Measurements from ENCODE around the gene ATN1. TPM values are rescaled to one million over a fixed set of nuclear protein-coding genes. Genes with fewer than 3 reads are reported as not detected.

ATN1 gene
- total RNA-seq, 1 experiment from 2014 or later, result 82.3 TPM

DNA sequence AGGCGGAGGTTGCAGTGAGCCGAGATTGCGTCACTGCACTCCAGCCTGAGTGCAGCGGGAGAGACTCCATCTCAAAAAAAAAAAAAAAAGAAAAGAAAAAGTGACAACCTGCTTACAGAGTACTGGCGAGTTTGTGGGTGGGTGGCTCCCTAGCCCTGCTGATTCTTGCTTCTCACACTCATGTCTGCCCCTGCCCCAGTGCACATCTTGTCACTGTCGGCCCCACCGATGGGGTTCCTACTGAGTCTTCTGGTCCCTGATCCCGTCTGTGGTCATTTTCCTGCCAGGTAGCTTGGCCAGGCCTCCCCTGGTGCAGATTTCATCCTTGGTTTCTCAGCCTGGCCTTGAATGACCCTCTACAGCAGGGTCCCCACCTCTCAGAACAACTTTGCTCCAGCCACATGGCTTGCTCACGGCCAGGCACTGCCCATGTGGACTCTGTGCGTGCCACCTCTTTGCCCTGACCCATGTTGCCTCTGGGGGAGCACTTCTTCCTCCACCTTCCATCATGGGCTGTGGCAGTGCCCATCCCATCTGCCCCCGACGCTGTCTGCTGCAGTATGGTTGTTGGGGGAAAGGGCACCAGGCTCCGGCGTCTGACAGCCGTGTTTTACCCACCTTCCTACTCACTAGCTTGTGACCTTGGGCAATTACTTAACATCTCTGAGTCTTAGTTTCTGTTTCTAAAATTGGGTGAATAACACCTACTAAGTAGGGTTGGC, 21.3 kb downstream of the ATN1 start:
- in situ Hi-C loops (cut with HindIII; ENCODE audit: low pct_unique_long_range_greater_than_20kb, low sequenced_read_pairs) (no loop called here), intact Hi-C loops (cut with micrococcal nuclease; ENCODE audit: unreplicated experiment) (loop anchor here (10.0 kb wide), 1 partner anchor 166 kb away; no protein-coding TSS in a partner anchor)
- Histone ChIP-seq H3K9me3 (ENCODE audit: control insufficient read depth, insufficient read depth, low read depth, low read length) (no peaks in the 10 kb centered on the region), H3K36me3 (ENCODE audit: control insufficient read depth, insufficient read depth, low read length) (no peaks in the 10 kb centered on the region; the same call in 1 of the 2 replicates), H3K27ac (ENCODE audit: low read length) (no peak overlapping the region), H3K27me3 (ENCODE audit: control insufficient read depth, insufficient read depth, low read length) (no peaks in the 10 kb centered on the region), H3K4me1 (ENCODE audit: control insufficient read depth, insufficient read depth, low read length) (peaks cover 12% of the 10 kb centered on the region), H3K4me3 (ENCODE audit: low read depth in 2 of 2, low read length in 2 of 2) (no peak overlapping the region)
- POLR2A ChIA-PET, result interaction anchor here (0.7 kb wide), 1 partner anchor 19 kb away, joined by 4 read pairs; no protein-coding TSS in a partner anchor
- no peak for TF ChIP-seq SIN3A (IDR thresholded peaks at IDR 0.05; ENCODE audit: borderline replicate concordance, insufficient read depth, low read depth, low read length)
- no peak for TF ChIP-seq POLR2AphosphoS5 (IDR thresholded peaks at IDR 0.05; ENCODE audit: low read depth, low read length)
- TF ChIP-seq REST (IDR thresholded peaks at IDR 0.05; ENCODE audit: insufficient read depth in 1 of 2, low read depth in 2 of 2, low read length in 1 of 2), result no peak
- no peak for TF ChIP-seq TCF7L2 (IDR thresholded peaks at IDR 0.05; ENCODE audit: low read depth, low read length)
- TF ChIP-seq, protein P1, sequence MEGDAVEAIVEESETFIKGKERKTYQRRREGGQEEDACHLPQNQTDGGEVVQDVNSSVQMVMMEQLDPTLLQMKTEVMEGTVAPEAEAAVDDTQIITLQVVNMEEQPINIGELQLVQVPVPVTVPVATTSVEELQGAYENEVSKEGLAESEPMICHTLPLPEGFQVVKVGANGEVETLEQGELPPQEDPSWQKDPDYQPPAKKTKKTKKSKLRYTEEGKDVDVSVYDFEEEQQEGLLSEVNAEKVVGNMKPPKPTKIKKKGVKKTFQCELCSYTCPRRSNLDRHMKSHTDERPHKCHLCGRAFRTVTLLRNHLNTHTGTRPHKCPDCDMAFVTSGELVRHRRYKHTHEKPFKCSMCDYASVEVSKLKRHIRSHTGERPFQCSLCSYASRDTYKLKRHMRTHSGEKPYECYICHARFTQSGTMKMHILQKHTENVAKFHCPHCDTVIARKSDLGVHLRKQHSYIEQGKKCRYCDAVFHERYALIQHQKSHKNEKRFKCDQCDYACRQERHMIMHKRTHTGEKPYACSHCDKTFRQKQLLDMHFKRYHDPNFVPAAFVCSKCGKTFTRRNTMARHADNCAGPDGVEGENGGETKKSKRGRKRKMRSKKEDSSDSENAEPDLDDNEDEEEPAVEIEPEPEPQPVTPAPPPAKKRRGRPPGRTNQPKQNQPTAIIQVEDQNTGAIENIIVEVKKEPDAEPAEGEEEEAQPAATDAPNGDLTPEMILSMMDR (IDR thresholded peaks at IDR 0.05), result no peak
- DNase-seq (ENCODE audit: low read depth, low spot score), result no peak
- ATAC-seq, result no peak
- CTCF ChIA-PET, result interaction anchor here (0.7 kb wide), 1 partner anchor 16 kb away, joined by 3 read pairs; no protein-coding TSS in a partner anchor
- no TSS peak for BruUV-seq (replicated peaks)

- TF ChIP-seq SIN3A (IDR thresholded peaks at IDR 0.05; ENCODE audit: borderline replicate concordance, insufficient read depth, low read depth, low read length) (no peak), POLR2AphosphoS5 (IDR thresholded peaks at IDR 0.05; ENCODE audit: low read depth, low read length) (no peak), REST (IDR thresholded peaks at IDR 0.05; ENCODE audit: insufficient read depth in 1 of 2, low read depth in 2 of 2, low read length in 1 of 2) (no peak), TCF7L2 (IDR thresholded peaks at IDR 0.05; ENCODE audit: low read depth, low read length) (no peak)
- TF ChIP-seq, protein P1 (IDR thresholded peaks at IDR 0.05), result no peak
- H3K36me3 ChIP-seq (ENCODE audit: control insufficient read depth, insufficient read depth, low read length), result no peaks in the 10 kb centered on the region
- in situ Hi-C loops (cut with HindIII; ENCODE audit: low pct_unique_long_range_greater_than_20kb, low sequenced_read_pairs) (no loop called here), intact Hi-C loops (cut with micrococcal nuclease; ENCODE audit: unreplicated experiment) (no loop called here)
- BruUV-seq (replicated peaks), result no TSS peak
- POLR2A ChIA-PET, result no interaction called here
- H3K27ac ChIP-seq (ENCODE audit: low read length), result no peak overlapping the region
- no peaks in the 10 kb centered on the region for H3K27me3 ChIP-seq (ENCODE audit: control insufficient read depth, insufficient read depth, low read length)
- peaks cover 6% of the 10 kb centered on the region for H3K4me1 ChIP-seq (ENCODE audit: control insufficient read depth, insufficient read depth, low read length)
- ATAC-seq (no peak), DNase-seq (ENCODE audit: low read depth, low spot score) (no peak)
- CTCF ChIA-PET, result no interaction called here
- no peaks in the 10 kb centered on the region for H3K9me3 ChIP-seq (ENCODE audit: control insufficient read depth, insufficient read depth, low read depth, low read length)
- H3K4me3 ChIP-seq (ENCODE audit: low read depth in 2 of 2, low read length in 2 of 2), result no peak overlapping the region
These were observed 22.6 kb downstream of the ATN1 start for GRCh38 chr12:6950401-6950801.

Data from Panc1 (cell line).